NCI-H187 treated with DMSO at 0.1 percent for 48 hours (cell line): Measurements from ENCODE around the gene FABP7.
A peak's percentile ranks its signal among the peaks of the same experiment; 100 is the strongest.

Experiments used
- DNase-seq: peaks from one replicate; lab custom pipeline; 2025; lab: John Stamatoyannopoulos, UW

FABP7 gene

GRCh38 chr6:122798099-122798641, 18.7 kb downstream of the FABP7 start:
- peak; percentile 53 for DNase-seq

- DNase-seq, result no peak
Observed at GRCh38 chr6:122799140-122799745, 19.7 kb downstream of the FABP7 start.

GRCh38 chr6:122799916-122800686, 20.6 kb downstream of the FABP7 start:
- DNase-seq, result no peak

GRCh38 chr6:122800906-122801305, 21.4 kb downstream of the FABP7 start:
- no peak for DNase-seq

- no peak for DNase-seq
Observed at GRCh38 chr6:122801397-122801796, 21.9 kb downstream of the FABP7 start.

GRCh38 chr6:122803171-122803661, 23.7 kb downstream of the FABP7 start:
- no peak for DNase-seq

GRCh38 chr6:122804962-122805485, 25.5 kb downstream of the FABP7 start:
- DNase-seq, result no peak

GRCh38 chr6:122806291-122806690, 26.8 kb downstream of the FABP7 start:
- DNase-seq, result no peak

GRCh38 chr6:122808121-122808885, 28.8 kb downstream of the FABP7 start:
- DNase-seq, result no peak

GRCh38 chr6:122809001-122809400, 29.5 kb downstream of the FABP7 start:
- DNase-seq, result no peak

GRCh38 chr6:122809691-122810090, 30.2 kb downstream of the FABP7 start:
- DNase-seq, result no peak

- no peak for DNase-seq
Observed at GRCh38 chr6:122810189-122810588, 30.7 kb downstream of the FABP7 start.

GRCh38 chr6:122817358-122817757, 37.8 kb downstream of the FABP7 start:
- DNase-seq, result no peak

- DNase-seq, result no peak
Observed at GRCh38 chr6:122817766-122818165, 38.2 kb downstream of the FABP7 start.

- DNase-seq, result peak; percentile 29
Observed at GRCh38 chr6:122818866-122819265, 39.4 kb downstream of the FABP7 start.

- no peak for DNase-seq
Observed at GRCh38 chr6:122821095-122821494, 41.6 kb downstream of the FABP7 start.

GRCh38 chr6:122825163-122825562, 45.6 kb downstream of the FABP7 start:
- no peak for DNase-seq

- no peak for DNase-seq
Observed at GRCh38 chr6:122829456-122829855, 49.9 kb downstream of the FABP7 start.

- no peak for DNase-seq
Observed at GRCh38 chr6:122831511-122831910, 52.0 kb downstream of the FABP7 start.

- DNase-seq, result no peak
Observed at GRCh38 chr6:122832459-122832858, 52.9 kb downstream of the FABP7 start.

- DNase-seq, result no peak
Observed at GRCh38 chr6:122833021-122833491, 53.5 kb downstream of the FABP7 start.
